ENCODE results near the gene SHC3.

Gene SHC3

DNA sequence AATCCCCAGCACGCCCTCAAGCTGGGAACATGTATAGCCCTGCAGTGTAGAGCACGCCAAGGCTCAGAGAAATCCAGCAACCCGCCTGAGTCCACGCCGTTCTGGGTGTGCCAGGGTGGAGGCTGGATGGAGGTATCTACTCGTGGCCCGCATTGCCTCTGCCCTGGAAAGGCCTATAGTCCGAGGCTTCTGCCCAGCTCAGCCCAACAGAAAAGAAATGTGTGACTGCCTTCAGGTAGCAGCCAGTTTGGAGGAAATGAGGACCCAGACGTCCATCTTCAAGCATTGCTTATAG, 169.1 kb downstream of the SHC3 start:
- no peak for DNase-seq (ENCODE audit: low read depth)
- TF ChIP-seq, protein P1, sequence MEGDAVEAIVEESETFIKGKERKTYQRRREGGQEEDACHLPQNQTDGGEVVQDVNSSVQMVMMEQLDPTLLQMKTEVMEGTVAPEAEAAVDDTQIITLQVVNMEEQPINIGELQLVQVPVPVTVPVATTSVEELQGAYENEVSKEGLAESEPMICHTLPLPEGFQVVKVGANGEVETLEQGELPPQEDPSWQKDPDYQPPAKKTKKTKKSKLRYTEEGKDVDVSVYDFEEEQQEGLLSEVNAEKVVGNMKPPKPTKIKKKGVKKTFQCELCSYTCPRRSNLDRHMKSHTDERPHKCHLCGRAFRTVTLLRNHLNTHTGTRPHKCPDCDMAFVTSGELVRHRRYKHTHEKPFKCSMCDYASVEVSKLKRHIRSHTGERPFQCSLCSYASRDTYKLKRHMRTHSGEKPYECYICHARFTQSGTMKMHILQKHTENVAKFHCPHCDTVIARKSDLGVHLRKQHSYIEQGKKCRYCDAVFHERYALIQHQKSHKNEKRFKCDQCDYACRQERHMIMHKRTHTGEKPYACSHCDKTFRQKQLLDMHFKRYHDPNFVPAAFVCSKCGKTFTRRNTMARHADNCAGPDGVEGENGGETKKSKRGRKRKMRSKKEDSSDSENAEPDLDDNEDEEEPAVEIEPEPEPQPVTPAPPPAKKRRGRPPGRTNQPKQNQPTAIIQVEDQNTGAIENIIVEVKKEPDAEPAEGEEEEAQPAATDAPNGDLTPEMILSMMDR (IDR thresholded peaks at IDR 0.05; ENCODE audit: low read length, missing control alignments), result no peak
- no peak overlapping the region for H3K4me3 ChIP-seq (replicated peaks; ENCODE audit: low read depth, low read length)

DNA sequence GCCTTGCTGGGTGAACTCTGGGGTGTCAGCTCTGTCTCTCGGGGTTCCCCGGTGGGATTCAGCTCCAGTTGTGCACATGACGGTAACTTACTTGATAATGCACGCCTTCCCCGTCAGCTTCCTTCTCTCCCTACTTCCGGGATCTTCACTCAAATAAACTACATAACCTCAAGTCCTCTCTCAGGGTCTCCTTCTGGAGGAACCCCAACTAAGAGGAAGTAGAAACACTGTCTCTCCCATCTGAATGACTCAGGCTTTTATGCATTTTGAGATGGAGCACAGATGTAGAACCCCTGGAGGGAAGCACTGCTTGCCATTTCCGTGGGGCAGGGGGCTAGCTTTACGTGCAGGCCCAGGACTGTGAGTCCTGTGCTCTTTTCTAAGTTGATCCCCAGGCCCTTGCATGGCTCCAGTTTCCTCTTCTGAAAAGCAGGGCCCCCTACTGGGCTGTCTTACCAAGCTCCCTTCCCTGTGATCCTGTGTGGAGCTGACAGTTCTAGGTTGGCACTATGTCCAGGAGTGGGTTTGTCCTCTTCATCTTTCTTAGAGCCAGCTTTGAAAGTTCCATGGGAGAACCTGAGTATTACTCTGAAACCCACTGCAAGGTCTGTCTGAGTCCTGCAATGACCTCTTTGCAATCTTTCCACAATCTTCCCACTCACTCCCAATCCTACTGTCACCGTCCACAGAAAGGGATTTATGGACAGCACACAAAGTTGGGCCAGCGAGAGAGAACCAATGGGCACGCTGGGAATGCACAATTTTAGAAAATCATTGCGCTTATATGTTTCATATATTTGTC, 169.7 kb downstream of the SHC3 start:
- no peak for DNase-seq (ENCODE audit: low read depth)
- H3K4me3 ChIP-seq (replicated peaks; ENCODE audit: low read depth, low read length), result no peak overlapping the region
- TF ChIP-seq, protein P1 (IDR thresholded peaks at IDR 0.05; ENCODE audit: low read length, missing control alignments), result peak; percentile 20

DNA sequence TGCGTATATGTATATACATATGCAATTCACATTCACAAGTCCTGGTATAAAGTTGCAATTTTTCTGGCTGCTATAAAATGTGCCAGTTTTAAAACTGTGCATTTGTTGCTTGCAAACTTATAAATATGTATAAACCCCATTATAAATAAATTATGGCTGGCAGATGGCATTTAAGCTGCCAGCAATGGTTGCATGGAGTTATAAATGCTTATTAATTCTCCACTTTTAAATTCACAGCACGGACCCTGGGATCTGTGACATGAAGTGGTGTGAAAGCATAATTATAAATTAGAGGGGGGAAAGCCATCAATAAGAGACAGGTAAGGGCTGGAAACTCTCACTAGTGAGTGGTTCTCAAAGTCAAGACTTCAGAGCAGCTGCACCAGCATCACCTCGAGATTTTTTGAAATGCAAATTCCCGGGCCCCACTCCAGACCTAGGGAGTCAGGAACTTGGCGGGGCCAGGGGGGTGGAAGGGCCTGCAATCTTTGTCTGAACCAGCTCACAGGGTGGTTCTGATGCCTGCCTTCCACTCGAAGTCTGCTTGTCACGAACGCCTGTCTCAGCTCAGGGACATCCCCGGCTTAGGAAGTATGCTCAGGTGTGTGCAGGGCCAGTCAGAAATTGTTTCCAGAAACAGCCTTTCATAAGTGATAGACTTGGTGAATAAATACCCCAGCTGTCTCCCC, 170.4 kb downstream of the SHC3 start:
- no peak overlapping the region for H3K4me3 ChIP-seq (replicated peaks; ENCODE audit: low read depth, low read length)
- TF ChIP-seq, protein P1 (IDR thresholded peaks at IDR 0.05; ENCODE audit: low read length, missing control alignments), result no peak
- no peak for DNase-seq (ENCODE audit: low read depth)

DNA sequence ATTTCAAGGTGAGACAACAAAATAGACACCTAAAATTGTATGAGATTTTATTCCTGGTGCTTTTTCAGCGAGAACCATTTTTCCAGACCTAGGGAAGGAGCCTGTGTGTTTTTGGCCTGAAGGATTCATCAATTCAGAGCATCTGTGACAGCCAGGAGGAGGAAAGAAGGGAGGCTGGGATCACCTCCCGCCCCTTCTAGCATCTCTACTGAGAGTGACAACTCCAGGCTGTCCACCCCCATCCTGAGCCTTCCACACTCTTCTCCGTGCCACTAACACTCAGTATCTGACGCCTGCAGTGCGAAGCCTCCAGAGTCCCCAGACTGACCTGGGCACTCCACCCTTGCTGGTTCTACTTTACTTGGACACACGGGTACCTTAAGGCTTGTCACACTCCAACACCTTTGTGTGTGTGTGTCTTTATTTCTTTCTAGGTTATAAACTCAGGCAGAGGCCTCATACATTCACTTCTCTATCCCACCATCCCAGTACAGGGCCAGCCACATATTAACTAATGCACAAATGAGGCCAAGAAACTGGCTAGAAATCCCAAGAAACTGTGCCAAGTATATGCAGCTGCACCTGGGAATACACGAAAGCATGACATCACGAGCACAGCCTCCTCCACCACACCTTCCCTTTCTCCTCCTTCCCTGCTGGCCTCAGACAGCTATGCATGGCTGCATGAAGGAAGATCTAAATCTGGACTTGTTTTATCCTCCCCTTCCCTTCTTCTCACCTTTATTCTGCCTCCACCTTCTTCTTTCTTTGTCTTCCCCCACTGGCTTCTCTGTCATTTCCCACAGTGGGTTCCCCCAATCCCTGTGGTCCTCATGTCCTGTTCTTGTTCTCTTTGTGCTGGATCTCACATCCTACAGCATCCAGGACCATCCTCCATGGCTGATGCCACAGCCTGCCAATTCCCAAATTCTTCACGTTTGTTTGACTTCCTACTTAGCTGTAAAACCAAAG, 171.3 kb downstream of the SHC3 start:
- no peak for DNase-seq (ENCODE audit: low read depth)
- no peak overlapping the region for H3K4me3 ChIP-seq (replicated peaks; ENCODE audit: low read depth, low read length)
- TF ChIP-seq, protein P1 (IDR thresholded peaks at IDR 0.05; ENCODE audit: low read length, missing control alignments), result no peak

DNA sequence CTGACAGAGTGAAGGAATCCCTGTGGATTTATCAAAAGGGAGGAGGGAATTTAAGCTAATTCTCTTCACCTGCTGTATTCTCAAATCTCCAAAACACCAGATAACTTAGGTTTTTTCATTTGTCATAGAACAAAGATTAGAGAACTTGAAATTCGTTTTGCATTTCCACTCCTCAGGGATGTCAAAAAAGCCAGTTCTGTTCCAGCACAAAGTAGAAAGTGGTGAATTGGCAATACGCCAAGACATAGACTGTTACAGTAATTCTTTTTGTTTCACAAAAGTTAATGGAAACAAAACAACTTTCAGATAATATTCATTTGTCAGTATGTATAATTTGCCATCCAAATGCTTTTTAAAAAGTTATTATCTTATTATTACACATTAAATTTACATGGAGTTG, 172.4 kb downstream of the SHC3 start:
- no peak for DNase-seq (ENCODE audit: low read depth)
- no peak overlapping the region for H3K4me3 ChIP-seq (replicated peaks; ENCODE audit: low read depth, low read length)
- TF ChIP-seq, protein P1 (IDR thresholded peaks at IDR 0.05; ENCODE audit: low read length, missing control alignments), result no peak

DNA sequence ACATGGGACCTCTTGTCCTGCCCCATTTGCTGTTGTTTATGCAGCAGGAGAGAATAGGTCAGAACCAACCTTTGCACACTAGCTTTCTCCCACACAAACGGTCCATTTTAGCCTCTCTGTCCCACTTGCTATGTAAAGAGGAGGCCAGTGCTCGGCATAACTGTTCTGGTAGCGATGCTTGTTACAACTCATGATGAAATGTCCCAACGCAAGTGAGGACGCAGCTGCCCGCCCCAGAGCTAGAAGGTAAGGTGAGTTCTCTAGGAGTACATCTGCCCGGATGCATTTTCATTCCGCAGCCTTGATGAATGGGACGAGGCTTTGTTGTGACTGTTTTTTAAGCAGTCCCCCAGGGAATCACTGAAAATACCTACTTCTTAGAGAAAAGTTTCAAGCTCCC, 173.3 kb downstream of the SHC3 start:
- TF ChIP-seq, protein P1 (IDR thresholded peaks at IDR 0.05; ENCODE audit: low read length, missing control alignments), result no peak
- no peak overlapping the region for H3K4me3 ChIP-seq (replicated peaks; ENCODE audit: low read depth, low read length)
- DNase-seq (ENCODE audit: low read depth), result no peak
